Small intestine (tissue), 7 donors: ENCODE results near the gene PCDHGB4. TPM values are rescaled to one million over a fixed set of nuclear protein-coding genes. Genes with fewer than 3 reads are reported as not detected.
"Not testable (repeated sequence)": the region's sequence is repeated elsewhere in the genome, so short reads cannot be mapped to it uniquely, and the experiment has no call there.

Source experiments
- DNase-seq, 2 donors: peaks; one replicate each; pipeline versions ENCODE4 v3.0.0 to v3.0.0-alpha.2; 2013
- FAIRE-seq: peaks from 2 replicates; lab custom pipeline; 2012; peaks lifted over from hg19 to GRCh38; lab: Jason Lieb, UNC
- H3K27ac ChIP-seq, 3 donors: one replicate each; pipeline ENCODE4 v1.5.1; 2013; ENCODE audit warnings: low read length in 2 of 3, mild to moderate bottlenecking in 2 of 3, control low read depth in 1 of 3, inconsistent platforms in 1 of 3, low read depth in 1 of 3, moderate library complexity in 1 of 3
- H3K27me3 ChIP-seq, 3 donors: one replicate each; pipeline ENCODE4 v1.6.1; 2013; ENCODE audit warnings: low read length in 3 of 3, inconsistent platforms in 1 of 3; ENCODE audit not compliant: control insufficient read depth in 3 of 3, insufficient read depth in 3 of 3
- H3K36me3 ChIP-seq, 3 donors: one replicate each; pipeline ENCODE4 v1.6.1; 2013; ENCODE audit warnings: low read length in 3 of 3, inconsistent platforms in 1 of 3, low read depth in 1 of 3, mild to moderate bottlenecking in 1 of 3, moderate library complexity in 1 of 3; ENCODE audit not compliant: control insufficient read depth in 3 of 3, insufficient read depth in 2 of 3
- H3K4me1 ChIP-seq, 3 donors: one replicate each; pipeline ENCODE4 v1.6.1; 2013; ENCODE audit warnings: low read length in 2 of 3, inconsistent platforms in 1 of 3, low read depth in 1 of 3, mild to moderate bottlenecking in 1 of 3, moderate library complexity in 1 of 3; ENCODE audit not compliant: control insufficient read depth in 3 of 3, insufficient read depth in 2 of 3
- H3K4me3 ChIP-seq, 3 donors: one replicate each; pipeline ENCODE4 v1.5.1; 2013; ENCODE audit warnings: low read length in 3 of 3, control low read depth in 1 of 3, inconsistent platforms in 1 of 3, low read depth in 1 of 3, mild to moderate bottlenecking in 1 of 3, moderate library complexity in 1 of 3
- H3K9me3 ChIP-seq, 2 donors: one replicate each; pipeline ENCODE4 v1.6.1; 2013; ENCODE audit warnings: low read depth in 1 of 2, low read length in 1 of 2; ENCODE audit not compliant: control insufficient read depth in 2 of 2, insufficient read depth in 1 of 2
- WGBS, 3 donors: extraction: QIAGEN DNeasy Blood & Tissue Kit; methylation state at CpG; one replicate each; pipeline ENCODE4 v1.1.7; 2013; 5-methylcytosine and 5-hydroxymethylcytosine counted together
- polyA plus RNA-seq, 4 donors: library from polyadenylated mRNA; stranded (reverse) in 3 of 4; unstranded in 1 of 4; fragments of 200-250 nt in 3 of 4; fragments of 120-200 nt in 1 of 4; gene quantifications; one replicate each; pipeline versions ENCODE4 v1.2.1 to v1.2.3, GENCODE V29; 2013
- donor health status: healthy with polysubstance abuse.
- donor health status: control.
- donor health status: control.
- donor health status: Bipolar disorder and iron deficiency.
- donor health status: healthy.

Gene PCDHGB4
- polyA plus RNA-seq, 4 donors, result 0.75 to 0.77 TPM; not detected in 2

- H3K27ac ChIP-seq, result no peak overlapping the region
- peaks cover 0 to 61% of the 10 kb centered on the region in 2 donors for H3K9me3 ChIP-seq
- no peaks in the 10 kb centered on the region for H3K36me3 ChIP-seq
- FAIRE-seq (no peak), DNase-seq (no peak)
- peaks cover 0 to 23% (median 21%) of the 10 kb centered on the region in 3 donors for H3K27me3 ChIP-seq
- H3K4me1 ChIP-seq, result no peaks in the 10 kb centered on the region
- 65 to 68% (median 67%) methylated on average over 14 of the region's 14 CpGs for WGBS, 3 donors
- H3K4me3 ChIP-seq, result no peak overlapping the region
Measured at GRCh38 chr5:141374627-141375026, 12.9 kb upstream of the PCDHGB4 start.

- not testable (repeated sequence) for H3K4me1 ChIP-seq, H3K36me3 ChIP-seq
- 53 to 63% (median 60%) methylated on average over 29 to 43 of the region's 48 CpGs for WGBS, 3 donors
Measured at GRCh38 chr5:141375444-141376155, 11.9 kb upstream of the PCDHGB4 start.

GRCh38 chr5:141382469-141383294, 4.8 kb upstream of the PCDHGB4 start, which contains the start of gene PCDHGA7:
Gene PCDHGA7, plus strand, starts transcription at chr5:141382742. Its CDS starts 158 bp downstream, at chr5:141382900.
- Histone ChIP-seq H3K27ac (no peak within 1 kb of the TSS), H3K27me3 (peaks cover 0 to 26% (median 10%) of the 10 kb centered on the region in 3 donors), H3K36me3 (no peaks in the 10 kb centered on the region), H3K4me3 (no peak within 1 kb of the TSS), H3K4me1 (no peaks in the 10 kb centered on the region), H3K9me3 (peaks cover 0 to 43% of the 10 kb centered on the region in 2 donors)
- DNase-seq (peak in 1 of 2 donors; percentile 14), FAIRE-seq (no peak)
- WGBS, 3 donors, result 19 to 37% (median 26%) methylated on average over 37 of the region's 37 CpGs

More at GRCh38 chr5:141375444-141376155, 11.9 kb upstream of the PCDHGB4 start:
- Histone ChIP-seq H3K27me3 (peaks cover 0 to 22% (median 20%) of the 10 kb centered on the region in 3 donors), H3K9me3 (peaks cover 0 to 54% of the 10 kb centered on the region in 2 donors)
- H3K27ac ChIP-seq, DNase-seq, FAIRE-seq, H3K4me3 ChIP-seq: not testable (repeated sequence)

- Histone ChIP-seq H3K27me3 (peaks cover 0 to 28% (median 12%) of the 10 kb centered on the region in 3 donors), H3K9me3 (peaks cover 0 to 42% of the 10 kb centered on the region in 2 donors), H3K36me3 (no peaks in the 10 kb centered on the region), H3K4me1 (no peaks in the 10 kb centered on the region), H3K4me3 (no peak overlapping the region), H3K27ac (no peak overlapping the region)
- DNase-seq (no peak), FAIRE-seq (no peak)
- 43 to 46% (median 44%) methylated on average over 21 of the region's 21 CpGs for WGBS, 3 donors
Measured at GRCh38 chr5:141383345-141383744, 4.2 kb upstream of the PCDHGB4 start.

- Histone ChIP-seq H3K4me3 (no peak overlapping the region), H3K27me3 (peaks cover 0 to 35% (median 15%) of the 10 kb centered on the region in 3 donors), H3K4me1 (no peaks in the 10 kb centered on the region), H3K9me3 (peaks cover 3 to 56% of the 10 kb centered on the region in 2 donors), H3K27ac (no peak overlapping the region), H3K36me3 (no peaks in the 10 kb centered on the region)
- 55 to 62% (median 58%) methylated on average over 43 of the region's 43 CpGs for WGBS, 3 donors
- DNase-seq (no peak), FAIRE-seq (no peak)
Measured at GRCh38 chr5:141384471-141385267, 2.8 kb upstream of the PCDHGB4 start.

- H3K9me3 ChIP-seq, result peaks cover 8 to 58% of the 10 kb centered on the region in 2 donors
- no peaks in the 10 kb centered on the region for H3K36me3 ChIP-seq
- WGBS, 3 donors, result 49 to 56% (median 49%) methylated on average over 10 of the region's 10 CpGs
- H3K27me3 ChIP-seq, result peaks cover 0 to 39% (median 17%) of the 10 kb centered on the region in 3 donors
- DNase-seq (no peak), FAIRE-seq (no peak)
- H3K27ac ChIP-seq, result no peak overlapping the region
- no peak overlapping the region for H3K4me3 ChIP-seq
- no peaks in the 10 kb centered on the region for H3K4me1 ChIP-seq
Measured at GRCh38 chr5:141388661-141389060, 1.2 kb downstream of the PCDHGB4 start.

- no peak for FAIRE-seq
- WGBS, 3 donors, result 43 to 63% (median 63%) methylated on average over 70 to 77 of the region's 77 CpGs
- no peaks in the 10 kb centered on the region for H3K4me1 ChIP-seq
- peaks cover 0 to 36% (median 22%) of the 10 kb centered on the region in 3 donors for H3K27me3 ChIP-seq
- H3K9me3 ChIP-seq, result peaks cover 8 to 58% of the 10 kb centered on the region in 2 donors
- H3K27ac ChIP-seq, result no peak overlapping the region
- H3K4me3 ChIP-seq, result no peak overlapping the region
- DNase-seq, result no peak
- H3K36me3 ChIP-seq, result no peaks in the 10 kb centered on the region
Measured at GRCh38 chr5:141389153-141390042, 1.9 kb downstream of the PCDHGB4 start.
